Measurements from ENCODE around the gene GRK1.

GRCh38 chr13:113781571-113781970, 114.6 kb downstream of the GRK1 start:
- TF ChIP-seq CTCF (IDR thresholded peaks at IDR 0.05) (no peak), ZFX (IDR thresholded peaks at IDR 0.05; ENCODE audit: borderline replicate concordance) (no peak)

Measured in 22Rv1 (cell line).